Lower lobe of right lung (tissue), 2 donors: ENCODE measurements around the gene OGDH. TPM values are rescaled to one million over a fixed set of nuclear protein-coding genes. Genes with fewer than 3 reads are reported as not detected.

Source experiments
- ATAC-seq, 2 donors: fragments of 200-7000 bp; cut with Tn5 transposase; one replicate each; pipeline ENCODE4 v1.9.1; 2020 to 2022; ENCODE audit warnings: mild to moderate bottlenecking in 2 of 2, moderate library complexity in 2 of 2
- DNase-seq: peaks from one replicate; pipeline ENCODE4 v3.0.0-alpha.2; 2020
- H3K27ac ChIP-seq: fragments of 200-600 bp; one replicate; pipeline ENCODE4 v1.8.0; 2022
- H3K27me3 ChIP-seq: fragments of 200-600 bp; one replicate; pipeline ENCODE4 v1.8.0; 2022; ENCODE audit warnings: low read depth
- H3K36me3 ChIP-seq: fragments of 200-600 bp; one replicate; pipeline ENCODE4 v1.8.0; 2022; ENCODE audit warnings: mild to moderate bottlenecking
- H3K4me1 ChIP-seq: fragments of 200-600 bp; one replicate; pipeline ENCODE4 v1.8.0; 2022
- H3K4me3 ChIP-seq: fragments of 200-600 bp; one replicate; pipeline ENCODE4 v1.8.0; 2022; ENCODE audit warnings: mild to moderate bottlenecking
- H3K9me3 ChIP-seq: fragments of 200-600 bp; one replicate; pipeline ENCODE4 v1.8.0; 2022
- CTCF ChIP-seq: fragments of 200-600 bp; IDR thresholded peaks from one replicate; pipeline ENCODE4 v1.8.0; 2022; ENCODE audit warnings: antibody characterized with exemption, mild to moderate bottlenecking
- intact Hi-C: fragments of 100-400 bp; cut with DNase I; formaldehyde crosslinking; loops from one replicate; pipeline ENCODE4 v1.11.0; 2022
- total RNA-seq: library from RNA; stranded (reverse); fragmentation: NEBNext Ultra II Directional; extraction: Animal tissue kit (Norgen Biotek cat#: 25700); gene quantifications from one replicate; pipeline ENCODE4 v1.2.1, GENCODE V29; 2021
- donor health status: DM: no; HTN: yes; CAD: no; lungs with severe emphysema.

Gene OGDH
- total RNA-seq, 1 donor from 2014 or later = 132 TPM

- peak; percentile 10 to 11 for ATAC-seq
- Histone ChIP-seq H3K27me3 (no peaks in the 10 kb centered on the region), H3K27ac (peak overlapping the region; percentile 64), H3K4me1 (peaks cover 93% of the 10 kb centered on the region), H3K36me3 (no peaks in the 10 kb centered on the region), H3K9me3 (no peaks in the 10 kb centered on the region), H3K4me3 (no peak overlapping the region)
- intact Hi-C loops = no loop called here
- TF ChIP-seq CTCF = no peak
- peak; percentile 63 for DNase-seq
These were observed 28.6 kb downstream of the OGDH start for GRCh38 chr7:44634839-44635591.

GRCh38 chr7:44636041-44636584, 29.7 kb downstream of the OGDH start:
- no peak for TF ChIP-seq CTCF
- intact Hi-C loops = no loop called here

GRCh38 chr7:44636926-44637325, 30.5 kb downstream of the OGDH start:
- Histone ChIP-seq H3K27ac (peak overlapping the region; percentile 5), H3K36me3 (no peaks in the 10 kb centered on the region), H3K9me3 (no peaks in the 10 kb centered on the region), H3K4me3 (no peak overlapping the region), H3K27me3 (no peaks in the 10 kb centered on the region), H3K4me1 (peaks cover 83% of the 10 kb centered on the region)
- DNase-seq (no peak), ATAC-seq (no peak)
- intact Hi-C loops = no loop called here
- no peak for TF ChIP-seq CTCF

More at GRCh38 chr7:44636041-44636584, 29.7 kb downstream of the OGDH start:
- no peaks in the 10 kb centered on the region for H3K36me3 ChIP-seq
- H3K4me1 ChIP-seq = peaks cover 91% of the 10 kb centered on the region
- ATAC-seq (no peak), DNase-seq (no peak)
- H3K4me3 ChIP-seq = no peak overlapping the region
- peak overlapping the region; percentile 57 for H3K27ac ChIP-seq
- no peaks in the 10 kb centered on the region for H3K27me3 ChIP-seq
- H3K9me3 ChIP-seq = no peaks in the 10 kb centered on the region

- no peaks in the 10 kb centered on the region for H3K27me3 ChIP-seq
- peak overlapping the region; percentile 83 for H3K27ac ChIP-seq
- H3K36me3 ChIP-seq = no peaks in the 10 kb centered on the region
- ATAC-seq = peak; percentile 66 to 74
- intact Hi-C loops = no loop called here
- H3K9me3 ChIP-seq = no peaks in the 10 kb centered on the region
- peaks cover 72% of the 10 kb centered on the region for H3K4me1 ChIP-seq
- TF ChIP-seq CTCF = no peak
- H3K4me3 ChIP-seq = no peak overlapping the region
- DNase-seq = no peak
These were observed 31.6 kb downstream of the OGDH start for GRCh38 chr7:44637788-44638594.

GRCh38 chr7:44638611-44639557, 32.5 kb downstream of the OGDH start:
- TF ChIP-seq CTCF = no peak
- H3K27me3 ChIP-seq = no peaks in the 10 kb centered on the region
- H3K27ac ChIP-seq = peak overlapping the region; percentile 83
- peaks cover 64% of the 10 kb centered on the region for H3K4me1 ChIP-seq
- peak; percentile 81 for DNase-seq
- peak; percentile 84 to 89 for ATAC-seq
- no peaks in the 10 kb centered on the region for H3K36me3 ChIP-seq
- intact Hi-C loops = no loop called here
- no peak overlapping the region for H3K4me3 ChIP-seq
- no peaks in the 10 kb centered on the region for H3K9me3 ChIP-seq
